Right lobe of liver (tissue), 4 donors: ENCODE measurements around the gene VPS18.

ENCODE experiments used
- CTCF ChIP-seq, 4 donors: fragments of 200-600 bp in 3 of 4; fragments of 450-650 bp in 1 of 4; IDR thresholded peaks; one replicate each; pipeline versions ENCODE4 v1.5.1 to v1.8.0; 2016 to 2022; ENCODE audit warnings: antibody characterized with exemption in 4 of 4, mild to moderate bottlenecking in 2 of 4
- POLR2A ChIP-seq: fragments of 450-650 bp; IDR thresholded peaks from one replicate; pipeline ENCODE4 v1.6.1; 2017; ENCODE audit warnings: antibody characterized with exemption, mild to moderate bottlenecking
- donor health status: DM: no; HTN: no; CAD: no.
- donor health status: DM: no; HTN: no; CAD: no.
- donor health status: DM: no; HTN: yes; CAD: no.

GRCh38 chr15:40891810-40892446 is 2.3 kb upstream of the VPS18 start:
- TF ChIP-seq CTCF (IDR thresholded peaks at IDR 0.05) (peak; percentile 65 to 83 (median 79)), POLR2A (no peak)
